ENCODE results near the gene ZNF552.
A peak's percentile ranks its signal among the peaks of the same experiment; 100 is the strongest.

Gene ZNF552

GRCh38 chr19:57789288-57789687 is 25.4 kb downstream of the ZNF552 start:
- FAIRE-seq, result no peak
- no peak for DNase-seq (ENCODE audit: insufficient read length)
- TF ChIP-seq POLR2AphosphoS5 (IDR thresholded peaks at IDR 0.05; ENCODE audit: low read depth, low read length) (no peak), POLR2A (IDR thresholded peaks at IDR 0.05; ENCODE audit: low read depth, low read length) (no peak), TAF1 (IDR thresholded peaks at IDR 0.05; ENCODE audit: borderline replicate concordance, low read depth, low read length) (no peak)

GRCh38 chr19:57788114-57788692 is 26.5 kb downstream of the ZNF552 start:
- DNase-seq (ENCODE audit: insufficient read length), result no peak
- no peak for FAIRE-seq
- no peak for TF ChIP-seq TAF1 (IDR thresholded peaks at IDR 0.05; ENCODE audit: borderline replicate concordance, low read depth, low read length)
- TF ChIP-seq POLR2AphosphoS5 (IDR thresholded peaks at IDR 0.05; ENCODE audit: low read depth, low read length), result no peak
- TF ChIP-seq POLR2A (IDR thresholded peaks at IDR 0.05; ENCODE audit: low read depth, low read length), result no peak

GRCh38 chr19:57786906-57787305 is 27.8 kb downstream of the ZNF552 start:
- DNase-seq (ENCODE audit: insufficient read length) (no peak), FAIRE-seq (no peak)
- TF ChIP-seq TAF1 (IDR thresholded peaks at IDR 0.05; ENCODE audit: borderline replicate concordance, low read depth, low read length) (no peak), POLR2AphosphoS5 (IDR thresholded peaks at IDR 0.05; ENCODE audit: low read depth, low read length) (no peak), POLR2A (IDR thresholded peaks at IDR 0.05; ENCODE audit: low read depth, low read length) (no peak)

GRCh38 chr19:57786286-57786685 is 28.4 kb downstream of the ZNF552 start:
- TF ChIP-seq POLR2AphosphoS5 (IDR thresholded peaks at IDR 0.05; ENCODE audit: low read depth, low read length) (no peak), POLR2A (IDR thresholded peaks at IDR 0.05; ENCODE audit: low read depth, low read length) (no peak), TAF1 (IDR thresholded peaks at IDR 0.05; ENCODE audit: borderline replicate concordance, low read depth, low read length) (no peak)
- FAIRE-seq (no peak), DNase-seq (ENCODE audit: insufficient read length) (no peak)

- TF ChIP-seq POLR2AphosphoS5 (IDR thresholded peaks at IDR 0.05; ENCODE audit: low read depth, low read length) (no peak), TAF1 (IDR thresholded peaks at IDR 0.05; ENCODE audit: borderline replicate concordance, low read depth, low read length) (no peak), POLR2A (IDR thresholded peaks at IDR 0.05; ENCODE audit: low read depth, low read length) (no peak)
- no peak for FAIRE-seq
- no peak for DNase-seq (ENCODE audit: insufficient read length)
Measured at GRCh38 chr19:57779220-57779845, 35.4 kb downstream of the ZNF552 start.

- FAIRE-seq (no peak), DNase-seq (ENCODE audit: insufficient read length) (no peak)
- no peak for TF ChIP-seq POLR2AphosphoS5 (IDR thresholded peaks at IDR 0.05; ENCODE audit: low read depth, low read length)
- TF ChIP-seq TAF1 (IDR thresholded peaks at IDR 0.05; ENCODE audit: borderline replicate concordance, low read depth, low read length), result no peak
- no peak for TF ChIP-seq POLR2A (IDR thresholded peaks at IDR 0.05; ENCODE audit: low read depth, low read length)
Measured at GRCh38 chr19:57778336-57778735, 36.4 kb downstream of the ZNF552 start.

- no peak for TF ChIP-seq TAF1 (IDR thresholded peaks at IDR 0.05; ENCODE audit: borderline replicate concordance, low read depth, low read length)
- no peak for TF ChIP-seq POLR2AphosphoS5 (IDR thresholded peaks at IDR 0.05; ENCODE audit: low read depth, low read length)
- no peak for TF ChIP-seq POLR2A (IDR thresholded peaks at IDR 0.05; ENCODE audit: low read depth, low read length)
- no peak for FAIRE-seq
- no peak for DNase-seq (ENCODE audit: insufficient read length)
Measured at GRCh38 chr19:57776764-57777296, 37.9 kb downstream of the ZNF552 start.

GRCh38 chr19:57773488-57773887 is 41.2 kb downstream of the ZNF552 start:
- TF ChIP-seq POLR2A (IDR thresholded peaks at IDR 0.05; ENCODE audit: low read depth, low read length) (no peak), POLR2AphosphoS5 (IDR thresholded peaks at IDR 0.05; ENCODE audit: low read depth, low read length) (no peak), TAF1 (IDR thresholded peaks at IDR 0.05; ENCODE audit: borderline replicate concordance, low read depth, low read length) (no peak)
- FAIRE-seq (no peak), DNase-seq (ENCODE audit: insufficient read length) (no peak)

- FAIRE-seq, result no peak
- TF ChIP-seq TAF1 (IDR thresholded peaks at IDR 0.05; ENCODE audit: borderline replicate concordance, low read depth, low read length) (no peak), POLR2AphosphoS5 (IDR thresholded peaks at IDR 0.05; ENCODE audit: low read depth, low read length) (no peak), POLR2A (IDR thresholded peaks at IDR 0.05; ENCODE audit: low read depth, low read length) (no peak)
- DNase-seq (ENCODE audit: insufficient read length), result no peak
Measured at GRCh38 chr19:57771417-57771816, 43.3 kb downstream of the ZNF552 start.

GRCh38 chr19:57769345-57770131 is 45.2 kb downstream of the ZNF552 start, which contains the start of gene ZNF586:
TSS of gene ZNF586 (plus strand) at chr19:57769676. CDS start at chr19:57769843, 167 bp downstream.
- FAIRE-seq, result peak; percentile 99
- peak; percentile 95 for DNase-seq (ENCODE audit: insufficient read length)
- TF ChIP-seq POLR2A (IDR thresholded peaks at IDR 0.05; ENCODE audit: low read depth, low read length) (peak; percentile 89), TAF1 (IDR thresholded peaks at IDR 0.05; ENCODE audit: borderline replicate concordance, low read depth, low read length) (peak; percentile 32; the same call in 1 of the 2 replicates), POLR2AphosphoS5 (IDR thresholded peaks at IDR 0.05; ENCODE audit: low read depth, low read length) (peak; percentile 90)

- FAIRE-seq, result no peak
- DNase-seq (ENCODE audit: insufficient read length), result no peak
- TF ChIP-seq POLR2AphosphoS5 (IDR thresholded peaks at IDR 0.05; ENCODE audit: low read depth, low read length) (no peak), TAF1 (IDR thresholded peaks at IDR 0.05; ENCODE audit: borderline replicate concordance, low read depth, low read length) (no peak), POLR2A (IDR thresholded peaks at IDR 0.05; ENCODE audit: low read depth, low read length) (no peak)
Measured at GRCh38 chr19:57759096-57759495, 55.6 kb downstream of the ZNF552 start.
